ENCODE measurements around the gene AP2A2.

DNA sequence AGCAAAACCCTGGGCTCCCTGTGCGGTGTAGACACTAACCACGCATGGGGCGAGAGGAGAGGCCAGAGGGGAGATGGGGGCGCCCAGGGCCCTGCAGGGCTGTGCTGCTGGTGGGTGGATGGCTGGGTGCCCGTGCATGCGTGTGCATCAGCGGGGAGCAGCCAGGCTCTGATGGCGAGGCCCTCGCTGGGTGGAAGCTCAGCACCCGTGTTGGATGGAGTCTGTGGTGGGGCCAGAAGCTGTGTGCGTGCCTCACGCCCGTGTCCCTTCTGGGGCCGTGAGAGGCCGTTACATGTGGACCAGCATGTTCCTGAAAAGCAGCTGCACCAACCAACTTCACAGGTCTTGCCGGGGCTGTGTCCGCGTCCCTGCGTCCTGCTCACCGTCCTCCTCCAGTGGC, 77.5 kb downstream of the AP2A2 start:
- TF ChIP-seq, protein P1, sequence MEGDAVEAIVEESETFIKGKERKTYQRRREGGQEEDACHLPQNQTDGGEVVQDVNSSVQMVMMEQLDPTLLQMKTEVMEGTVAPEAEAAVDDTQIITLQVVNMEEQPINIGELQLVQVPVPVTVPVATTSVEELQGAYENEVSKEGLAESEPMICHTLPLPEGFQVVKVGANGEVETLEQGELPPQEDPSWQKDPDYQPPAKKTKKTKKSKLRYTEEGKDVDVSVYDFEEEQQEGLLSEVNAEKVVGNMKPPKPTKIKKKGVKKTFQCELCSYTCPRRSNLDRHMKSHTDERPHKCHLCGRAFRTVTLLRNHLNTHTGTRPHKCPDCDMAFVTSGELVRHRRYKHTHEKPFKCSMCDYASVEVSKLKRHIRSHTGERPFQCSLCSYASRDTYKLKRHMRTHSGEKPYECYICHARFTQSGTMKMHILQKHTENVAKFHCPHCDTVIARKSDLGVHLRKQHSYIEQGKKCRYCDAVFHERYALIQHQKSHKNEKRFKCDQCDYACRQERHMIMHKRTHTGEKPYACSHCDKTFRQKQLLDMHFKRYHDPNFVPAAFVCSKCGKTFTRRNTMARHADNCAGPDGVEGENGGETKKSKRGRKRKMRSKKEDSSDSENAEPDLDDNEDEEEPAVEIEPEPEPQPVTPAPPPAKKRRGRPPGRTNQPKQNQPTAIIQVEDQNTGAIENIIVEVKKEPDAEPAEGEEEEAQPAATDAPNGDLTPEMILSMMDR (conservative IDR thresholded peaks at IDR 0.05; ENCODE audit: low read length), result no peak
- TF ChIP-seq EZH2phosphoT487 (IDR thresholded peaks at IDR 0.05; ENCODE audit: borderline replicate concordance, low read depth, low read length), result no peak

Measured in OCI-LY7 (cell line).